ENCODE results near the gene RIMKLA. TPM values are rescaled to one million over a fixed set of nuclear protein-coding genes. Genes with fewer than 3 reads are reported as not detected.

RIMKLA gene
- total and polyA plus RNA-seq, 2 donors (not counting 1 experiment from before 2014, with no cell fraction given) = 0.01 TPM; not detected in 1

- no peak overlapping the region for H3K9ac ChIP-seq (ENCODE audit: low read length)
- DNase-seq (no peak), ATAC-seq (ENCODE audit: low read depth) (no peak)
- H2AFZ ChIP-seq (ENCODE audit: insufficient read depth, low read depth, low read length, poor library complexity, severe bottlenecking) = no peak overlapping the region
- no peak overlapping the region for H3K27ac Mint-ChIP-seq
- intact Hi-C loops (cut with micrococcal nuclease) = no loop called here
- H3K4me3 ChIP-seq (ENCODE audit: control extremely low read depth in 1 of 5, extremely low read depth in 1 of 5, insufficient read depth in 1 of 5, low read depth in 2 of 5, low read length in 4 of 5) = no peak overlapping the region
- POLR2A ChIA-PET = no interaction called here
- H3K27ac ChIP-seq (ENCODE audit: low read length in 2 of 2) = peak overlapping the region in 1 of 2 donors; percentile 47
- CTCF ChIA-PET = no interaction called here
- no peaks in the 10 kb centered on the region for H3K27me3 ChIP-seq (replicated peaks in 1 of 4; ENCODE audit: control extremely low read depth in 1 of 4, control insufficient read depth in 3 of 4, insufficient read depth in 4 of 4, low read length in 3 of 4)
- H4K20me1 ChIP-seq (ENCODE audit: control insufficient read depth, insufficient read depth, low read length, poor library complexity, severe bottlenecking) = no peaks in the 10 kb centered on the region
- H3K4me2 ChIP-seq (replicated peaks; ENCODE audit: low read depth, low read length, poor library complexity, severe bottlenecking) = no peak overlapping the region
- H3K79me2 ChIP-seq (ENCODE audit: control insufficient read depth, insufficient read depth, low read length) = peaks cover 19% of the 10 kb centered on the region
- H3K9me3 Mint-ChIP-seq (ENCODE audit: insufficient read depth) = no peaks in the 10 kb centered on the region
- H3K4me3 Mint-ChIP-seq = no peak overlapping the region
- H3K36me3 ChIP-seq (replicated peaks in 1 of 2; ENCODE audit: control extremely low read depth in 1 of 2, control insufficient read depth in 1 of 2, extremely low read depth in 1 of 2, insufficient read depth in 2 of 2, low read length in 1 of 2) = peaks cover 0 to 32% of the 10 kb centered on the region in 2 experiments
- H3K4me1 Mint-ChIP-seq = peaks cover 53% of the 10 kb centered on the region
- peaks cover 27 to 28% of the 10 kb centered on the region in 2 donors for H3K4me1 ChIP-seq (ENCODE audit: control insufficient read depth in 2 of 2, insufficient read depth in 2 of 2, low read length in 2 of 2)
- H3K27me3 Mint-ChIP-seq = no peaks in the 10 kb centered on the region
- no CpG with 5 or more reads among the region's 2 CpGs for WGBS (ENCODE audit: insufficient coverage)
- no peaks in the 10 kb centered on the region for H3K9me3 ChIP-seq (ENCODE audit: control extremely low read depth in 1 of 3, control insufficient read depth in 2 of 3, insufficient read depth in 1 of 3, low read length in 2 of 3)
- TF ChIP-seq EZH2 (IDR thresholded peaks at IDR 0.05; ENCODE audit: borderline replicate concordance, insufficient read depth, low read depth, low read length, poor library complexity, severe bottlenecking) (no peak), CTCF (IDR thresholded peaks at IDR 0.05) (no peak)
Observed at GRCh38 chr1:42461196-42461595, 80.6 kb downstream of the RIMKLA start.
